ENCODE results near the gene FILIP1L.

FILIP1L gene

GRCh38 chr3:100040451-100041225 is 73.7 kb downstream of the FILIP1L start:
- DNase-seq, result no peak

DNA sequence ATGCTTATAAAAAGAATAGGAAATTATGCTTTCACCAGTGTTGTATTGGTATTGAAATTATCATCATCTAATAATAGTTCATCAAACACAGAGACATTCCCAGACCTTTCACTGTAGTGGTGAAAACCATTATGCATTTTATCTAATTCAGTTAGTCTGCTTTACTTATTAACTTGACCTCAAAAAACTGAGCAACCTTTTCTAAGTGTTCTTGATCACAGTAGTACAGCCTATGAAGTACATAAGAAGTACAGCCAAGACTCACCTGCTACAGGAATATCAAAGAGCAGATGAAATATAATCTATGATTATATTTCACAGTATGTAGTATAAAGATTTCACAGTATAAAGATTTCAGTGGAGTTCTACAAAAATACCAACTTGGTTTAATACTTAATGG is 75.2 kb downstream of the FILIP1L start:
- DNase-seq, result no peak

- DNase-seq, result no peak
Measured at GRCh38 chr3:100033903-100034471, 80.3 kb downstream of the FILIP1L start.

- no peak for DNase-seq
Measured at GRCh38 chr3:100033184-100033583, 81.1 kb downstream of the FILIP1L start.

DNA sequence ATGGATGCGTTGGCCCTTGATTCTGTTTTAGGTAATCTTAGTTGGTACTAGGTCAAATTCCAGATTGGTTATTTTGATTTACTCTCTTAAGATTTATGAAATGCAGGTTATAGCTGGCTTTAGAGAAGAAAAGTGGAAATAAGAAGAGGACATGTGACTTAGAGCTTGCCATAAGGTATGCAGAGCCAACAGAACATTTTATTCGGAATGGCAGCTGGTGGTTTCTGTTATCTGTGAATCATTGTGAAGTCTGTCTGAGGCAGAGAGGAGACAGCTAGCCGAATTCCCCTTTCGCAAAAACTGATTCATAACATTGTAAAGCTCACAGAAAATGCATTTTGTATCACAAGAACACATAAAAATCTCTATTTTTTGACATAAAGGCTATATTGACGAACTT is 82.1 kb downstream of the FILIP1L start:
- DNase-seq, result no peak

- no peak for DNase-seq
Measured at GRCh38 chr3:100030914-100031425, 83.3 kb downstream of the FILIP1L start.

GRCh38 chr3:100030346-100030745 is 84.0 kb downstream of the FILIP1L start:
- no peak for DNase-seq

- DNase-seq, result no peak
Measured at GRCh38 chr3:100029689-100030088, 84.6 kb downstream of the FILIP1L start.

GRCh38 chr3:100029052-100029451 is 85.2 kb downstream of the FILIP1L start:
- no peak for DNase-seq

DNA sequence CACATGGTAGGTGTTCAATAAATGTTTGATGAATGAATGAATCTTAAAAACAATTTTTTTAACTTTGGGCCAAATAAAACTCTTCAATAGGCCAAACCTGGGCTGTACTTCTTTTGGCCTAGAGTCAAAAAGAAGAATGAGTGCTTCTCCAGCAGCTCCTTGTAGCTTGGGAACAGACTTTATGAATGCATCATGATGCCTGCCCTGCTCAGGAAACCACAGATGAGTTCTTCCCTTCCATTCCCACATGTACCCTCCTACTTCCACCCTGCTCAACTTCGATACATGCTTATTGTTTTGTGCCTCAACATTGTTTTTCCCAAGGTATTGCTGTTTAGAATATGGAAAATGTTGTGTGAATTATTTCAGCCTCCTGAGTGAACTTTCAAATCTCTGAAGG is 87.0 kb downstream of the FILIP1L start:
- no peak for DNase-seq

DNA sequence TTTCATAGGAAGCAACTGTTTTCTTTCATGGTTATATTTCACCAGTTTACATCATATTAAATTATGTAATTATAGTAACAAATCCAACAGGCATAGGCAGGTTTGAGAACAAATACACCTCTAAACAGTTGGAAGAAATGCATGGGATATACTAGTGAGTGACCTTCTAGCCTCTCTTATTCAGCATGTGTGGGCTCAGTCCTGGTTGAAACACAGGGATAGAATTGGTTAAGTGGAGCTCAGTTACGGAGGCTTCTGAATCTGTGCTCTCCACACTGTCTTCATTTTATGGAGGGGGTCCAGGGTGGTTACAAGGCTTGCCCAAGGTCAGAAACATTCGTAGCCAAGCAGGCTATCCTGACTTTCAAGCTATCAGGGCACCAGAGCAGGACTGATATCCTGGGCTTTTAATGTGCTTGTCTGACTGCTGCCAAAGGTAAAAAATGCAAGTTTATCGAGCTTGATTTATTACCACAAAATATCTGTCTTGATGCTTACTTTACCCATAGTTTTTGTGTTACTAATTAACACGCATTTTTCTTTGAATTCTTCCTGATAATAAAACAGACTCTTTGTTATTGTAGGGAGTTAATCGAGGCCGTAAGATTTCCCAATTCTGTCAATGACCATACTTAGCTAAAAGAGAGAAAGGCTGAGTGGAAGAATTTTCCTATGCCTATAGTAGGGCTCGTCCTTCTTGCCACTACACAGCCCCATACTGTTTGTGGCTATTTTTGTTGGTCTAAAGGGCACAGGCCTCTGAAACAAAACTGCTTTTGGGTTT is 89.6 kb downstream of the FILIP1L start:
- no peak for DNase-seq

- DNase-seq, result no peak
Measured at GRCh38 chr3:100023595-100023994, 90.7 kb downstream of the FILIP1L start.

- no peak for DNase-seq
Measured at GRCh38 chr3:100023150-100023549, 91.2 kb downstream of the FILIP1L start.

- no peak for DNase-seq
Measured at GRCh38 chr3:100022506-100022905, 91.8 kb downstream of the FILIP1L start.

DNA sequence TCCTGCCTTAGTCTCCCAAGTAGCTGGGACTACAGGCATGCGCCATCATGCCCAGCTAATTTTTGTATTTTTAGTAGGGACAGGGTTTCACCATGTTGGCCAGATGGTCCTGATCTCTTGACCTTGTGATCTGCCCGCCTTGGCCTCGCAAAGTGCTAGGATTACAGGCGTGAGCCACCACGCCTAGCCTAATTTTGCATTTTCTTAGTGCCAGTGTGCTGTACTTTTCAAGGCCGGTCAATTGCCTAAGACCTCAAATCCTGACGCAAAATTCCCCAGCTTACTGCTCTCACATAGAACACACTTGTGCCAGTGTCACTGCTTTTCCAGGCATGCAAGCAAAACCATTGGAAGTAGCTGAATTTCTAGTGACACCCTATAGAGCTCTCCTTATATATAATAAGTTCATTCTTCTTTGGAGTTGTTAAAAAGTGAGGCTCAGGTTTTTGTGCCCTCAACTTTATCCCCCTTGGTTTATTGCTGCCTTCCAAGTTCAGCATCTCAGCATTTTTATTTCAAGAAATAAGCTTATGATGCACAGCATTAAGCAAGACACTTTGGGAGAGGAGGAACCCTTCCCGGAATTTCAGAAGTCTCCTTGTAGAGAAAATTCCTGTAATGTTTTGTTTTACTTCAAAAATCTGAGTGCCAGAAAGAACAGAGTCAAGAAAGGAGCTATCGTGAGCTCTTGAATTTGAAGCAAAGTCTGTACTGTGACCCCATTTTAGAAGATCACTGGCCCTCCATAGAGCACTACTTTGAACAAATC is 93.2 kb downstream of the FILIP1L start:
- DNase-seq, result no peak

DNA sequence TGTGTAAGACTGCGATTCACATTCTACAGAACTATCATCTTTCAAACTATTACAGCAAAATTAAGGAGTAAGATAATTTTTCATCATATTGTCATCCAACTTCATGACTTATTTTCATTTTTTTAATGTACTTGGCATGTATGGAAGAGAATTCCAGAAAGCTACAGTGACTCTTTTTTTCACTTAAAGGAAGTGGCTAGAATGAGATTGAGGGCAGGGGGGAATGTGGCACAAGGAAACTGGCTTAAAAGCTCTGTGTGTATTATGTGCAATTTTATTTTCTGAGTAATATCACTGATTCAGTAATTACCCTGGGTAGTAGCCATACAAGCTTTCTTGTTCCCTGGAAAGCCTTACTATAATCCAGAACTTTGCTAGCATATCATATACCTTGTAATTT is 94.6 kb downstream of the FILIP1L start:
- no peak for DNase-seq

GRCh38 chr3:100018806-100019205 is 95.5 kb downstream of the FILIP1L start:
- no peak for DNase-seq

- no peak for DNase-seq
Measured at GRCh38 chr3:100010087-100010417, 104.2 kb downstream of the FILIP1L start.

DNA sequence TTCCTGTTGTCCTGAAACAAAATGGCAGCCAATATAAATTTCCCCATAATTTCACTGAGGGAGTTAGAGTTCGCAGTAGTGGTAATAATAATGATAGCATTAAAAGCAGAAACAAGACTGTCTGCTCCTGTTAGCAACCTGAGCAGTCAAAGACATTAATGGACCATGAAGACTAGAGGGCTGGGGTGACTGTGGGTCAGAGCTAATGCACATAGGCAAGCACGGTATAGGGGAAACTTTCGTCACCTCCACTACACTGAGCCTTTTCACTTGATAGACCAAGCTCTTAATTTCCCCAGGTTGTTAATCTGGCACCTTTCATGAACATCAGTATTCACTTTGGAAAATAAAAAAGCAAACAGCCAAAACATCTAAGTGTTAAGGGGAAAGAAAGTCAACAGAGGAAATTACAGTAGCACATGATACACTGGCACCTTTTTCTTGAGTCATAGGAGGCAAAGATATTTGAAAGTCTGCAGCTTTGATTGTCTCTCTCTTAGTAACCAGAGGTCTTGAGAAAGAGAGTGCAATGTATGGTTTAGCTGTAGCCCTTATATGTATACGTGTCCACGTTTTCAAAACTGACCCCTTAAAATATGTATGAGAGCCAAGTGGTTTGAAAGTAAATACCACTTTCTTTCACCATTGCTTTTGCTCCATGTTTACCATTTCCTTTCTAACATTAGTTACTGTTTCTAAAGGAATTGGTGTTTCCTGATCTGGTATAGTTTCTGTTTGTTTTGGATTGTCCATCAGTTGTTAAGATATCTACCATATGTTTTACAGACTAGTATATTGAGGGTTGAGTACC is 104.8 kb downstream of the FILIP1L start:
- no peak for DNase-seq

DNA sequence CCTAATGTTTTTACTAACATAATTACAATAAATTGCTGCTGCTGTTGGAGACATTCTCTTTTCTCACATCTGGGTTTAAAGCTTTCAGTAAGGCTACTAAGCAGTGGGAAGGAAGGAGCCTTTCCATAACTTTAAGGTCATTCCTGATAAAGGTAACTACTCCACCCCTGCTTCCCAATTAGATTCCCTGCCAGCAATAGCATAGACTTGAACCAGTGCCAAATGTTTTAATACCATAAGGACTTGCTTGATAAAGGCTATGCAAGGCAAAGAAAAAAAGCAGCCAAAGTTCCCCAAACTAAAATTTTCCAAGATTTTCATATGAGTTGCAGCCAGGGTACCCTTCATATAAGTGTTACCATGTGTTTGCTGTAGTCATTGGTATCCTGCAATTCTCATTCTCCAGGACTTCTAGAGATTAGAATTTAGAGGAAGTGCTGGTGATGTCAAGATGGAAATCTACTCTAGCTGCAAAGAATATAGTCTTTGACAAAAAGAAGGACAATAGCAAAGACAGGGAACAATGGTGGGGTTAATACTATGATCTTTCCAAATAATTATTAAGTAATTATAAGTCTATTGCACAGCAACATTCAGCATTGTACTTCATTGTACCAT is 106.1 kb downstream of the FILIP1L start:
- no peak for DNase-seq

GRCh38 chr3:100007313-100007712 is 107.0 kb downstream of the FILIP1L start:
- no peak for DNase-seq

Measured in inflammatory macrophage (primary cell).